PFSK-1 (cell line): ENCODE measurements around the gene TAF4.

ENCODE experiments used
- FOXP2 ChIP-seq: optimal IDR thresholded peaks from 2 replicates; pipeline ENCODE3; 2011; ENCODE audit warnings: borderline replicate concordance, control low read depth, inconsistent platforms; ENCODE audit not compliant: insufficient read depth; ENCODE audit errors: extremely low read length, extremely low read depth
- POLR2AphosphoS5 ChIP-seq: IDR thresholded peaks from 2 replicates; pipeline ENCODE4 v1.6.1; 2012; ENCODE audit warnings: low read depth, mild to moderate bottlenecking, control low read depth, low read length, moderate library complexity
- SIN3A ChIP-seq: IDR thresholded peaks from 2 replicates; pipeline ENCODE4 v1.6.1; 2012; ENCODE audit warnings: mild to moderate bottlenecking, low read length, moderate library complexity, borderline replicate concordance; ENCODE audit not compliant: insufficient read depth
- TAF1 ChIP-seq: IDR thresholded peaks from 2 replicates; pipeline ENCODE4 v1.6.1; 2012; ENCODE audit warnings: low read length, control low read depth, borderline replicate concordance; ENCODE audit not compliant: insufficient read depth
- TF ChIP-seq, protein P1 (sequence below), 2 experiments: IDR thresholded peaks; 2 replicates each; pipeline versions ENCODE4 v1.6.1 to v1.8.0; 2011 to 2012; ENCODE audit warnings: low read depth in 2 of 2, low read length in 2 of 2, control low read depth in 1 of 2, inconsistent platforms in 1 of 2, mild to moderate bottlenecking in 1 of 2, moderate library complexity in 1 of 2; ENCODE audit not compliant: insufficient read depth in 1 of 2

DNA sequence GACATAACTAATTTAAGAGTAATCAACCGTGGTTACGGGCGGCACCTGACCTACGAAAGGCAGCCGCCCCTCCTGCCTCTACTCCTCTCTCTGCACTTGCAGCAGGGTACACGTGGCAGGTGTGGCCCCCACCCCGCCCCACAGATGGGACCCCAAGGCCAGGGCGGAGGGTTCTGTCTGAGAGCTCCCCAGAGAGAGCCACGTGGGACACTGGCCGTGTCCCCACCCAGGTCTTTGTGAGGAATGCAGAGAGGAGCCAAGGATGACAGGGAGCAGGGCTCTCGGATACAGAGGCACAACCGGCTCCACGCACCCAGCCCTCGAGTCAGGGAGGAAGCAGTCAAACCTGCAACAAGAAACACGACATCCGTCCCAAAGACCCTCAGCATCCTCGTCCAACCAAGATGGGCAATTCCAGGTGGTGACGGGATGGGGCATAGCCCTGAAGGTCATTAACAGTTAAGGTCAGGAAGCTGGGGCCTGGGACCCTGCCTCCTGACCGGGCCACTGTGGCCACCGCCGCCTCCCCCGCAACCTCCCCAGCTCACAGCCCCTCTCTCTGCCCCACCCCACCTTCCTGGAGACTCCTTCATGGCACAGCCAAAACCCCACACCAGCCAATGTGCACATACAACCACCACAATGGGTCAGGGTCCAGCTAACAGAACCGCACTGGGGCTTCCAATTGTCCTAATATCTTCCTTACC, 47.1 kb downstream of the TAF4 start:
- TF ChIP-seq POLR2AphosphoS5, result no peak
- TF ChIP-seq, protein P1, sequence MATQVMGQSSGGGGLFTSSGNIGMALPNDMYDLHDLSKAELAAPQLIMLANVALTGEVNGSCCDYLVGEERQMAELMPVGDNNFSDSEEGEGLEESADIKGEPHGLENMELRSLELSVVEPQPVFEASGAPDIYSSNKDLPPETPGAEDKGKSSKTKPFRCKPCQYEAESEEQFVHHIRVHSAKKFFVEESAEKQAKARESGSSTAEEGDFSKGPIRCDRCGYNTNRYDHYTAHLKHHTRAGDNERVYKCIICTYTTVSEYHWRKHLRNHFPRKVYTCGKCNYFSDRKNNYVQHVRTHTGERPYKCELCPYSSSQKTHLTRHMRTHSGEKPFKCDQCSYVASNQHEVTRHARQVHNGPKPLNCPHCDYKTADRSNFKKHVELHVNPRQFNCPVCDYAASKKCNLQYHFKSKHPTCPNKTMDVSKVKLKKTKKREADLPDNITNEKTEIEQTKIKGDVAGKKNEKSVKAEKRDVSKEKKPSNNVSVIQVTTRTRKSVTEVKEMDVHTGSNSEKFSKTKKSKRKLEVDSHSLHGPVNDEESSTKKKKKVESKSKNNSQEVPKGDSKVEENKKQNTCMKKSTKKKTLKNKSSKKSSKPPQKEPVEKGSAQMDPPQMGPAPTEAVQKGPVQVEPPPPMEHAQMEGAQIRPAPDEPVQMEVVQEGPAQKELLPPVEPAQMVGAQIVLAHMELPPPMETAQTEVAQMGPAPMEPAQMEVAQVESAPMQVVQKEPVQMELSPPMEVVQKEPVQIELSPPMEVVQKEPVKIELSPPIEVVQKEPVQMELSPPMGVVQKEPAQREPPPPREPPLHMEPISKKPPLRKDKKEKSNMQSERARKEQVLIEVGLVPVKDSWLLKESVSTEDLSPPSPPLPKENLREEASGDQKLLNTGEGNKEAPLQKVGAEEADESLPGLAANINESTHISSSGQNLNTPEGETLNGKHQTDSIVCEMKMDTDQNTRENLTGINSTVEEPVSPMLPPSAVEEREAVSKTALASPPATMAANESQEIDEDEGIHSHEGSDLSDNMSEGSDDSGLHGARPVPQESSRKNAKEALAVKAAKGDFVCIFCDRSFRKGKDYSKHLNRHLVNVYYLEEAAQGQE (IDR thresholded peaks at IDR 0.05; ENCODE audit: insufficient read depth in 1 of 2, low read depth in 2 of 2, low read length in 2 of 2), result no peak
- TF ChIP-seq TAF1, result no peak
- no peak for TF ChIP-seq SIN3A
- no peak for TF ChIP-seq FOXP2
